Psoas muscle (tissue), 8 donors: ENCODE measurements around the gene TENM3. TPM values are rescaled to one million over a fixed set of nuclear protein-coding genes. Genes with fewer than 3 reads are reported as not detected.

ENCODE experiments used
- ATAC-seq, 4 donors: fragments of 200-7000 bp; cut with Tn5 transposase; one replicate each; pipeline ENCODE4 v1.9.1; 2020; ENCODE audit warnings: moderate library complexity in 3 of 4, mild to moderate bottlenecking in 2 of 4
- DNase-seq, 2 donors: peaks; one replicate each; pipeline ENCODE4 v3.0.0-alpha.2; 2020
- H3K27ac ChIP-seq: fragments of 200-600 bp; one replicate; pipeline ENCODE4 v1.8.0; 2022
- H3K27me3 ChIP-seq, 3 donors: fragments of 200-600 bp in 1 of 3; one replicate each; pipeline versions ENCODE4 v1.6.1 to v1.8.0; 2013 to 2022; ENCODE audit warnings: low read length in 2 of 3, mild to moderate bottlenecking in 2 of 3, moderate library complexity in 1 of 3; ENCODE audit not compliant: insufficient read depth in 3 of 3
- H3K36me3 ChIP-seq, 2 donors: fragments of 200-600 bp in 1 of 2; one replicate each; pipeline versions ENCODE4 v1.6.1 to v1.8.0; 2013 to 2022; ENCODE audit warnings: low read depth in 1 of 2, mild to moderate bottlenecking in 1 of 2, moderate library complexity in 1 of 2; ENCODE audit not compliant: insufficient read depth in 1 of 2
- H3K4me1 ChIP-seq: fragments of 200-600 bp; one replicate; pipeline ENCODE4 v1.8.0; 2022
- H3K4me3 ChIP-seq: fragments of 200-600 bp; one replicate; pipeline ENCODE4 v1.8.0; 2022; ENCODE audit warnings: mild to moderate bottlenecking
- H3K9me3 ChIP-seq: fragments of 200-600 bp; one replicate; pipeline ENCODE4 v1.8.0; 2022
- WGBS, 3 donors: extraction: QIAGEN DNeasy Blood & Tissue Kit; methylation state at CpG; one replicate each; pipeline versions ENCODE4 v1.1.6 to v1.1.7; 2013; 5-methylcytosine and 5-hydroxymethylcytosine counted together
- intact Hi-C, 2 donors: fragments of 100-400 bp; cut with DNase I; formaldehyde crosslinking; loops; one replicate each; pipeline versions ENCODE4 v1.11.0 to v1.14.2; 2022
- polyA plus RNA-seq, 3 donors: library from polyadenylated mRNA; stranded (reverse); fragments of 200-250 nt; gene quantifications; one replicate each; pipeline ENCODE4 v1.2.3, GENCODE V29; 2013
- total RNA-seq, 4 donors: library from RNA; stranded (reverse); fragmentation: NEBNext Ultra II Directional in 2 of 4; extraction: Animal tissue kit (Norgen Biotek cat#: 25700) in 2 of 4; gene quantifications; one replicate each; pipeline versions ENCODE4 v1.2.1 to v1.2.4, GENCODE V29; 2021 to 2023
- TF ChIP-seq, protein P1 (sequence below): fragments of 200-600 bp; IDR thresholded peaks from one replicate; pipeline ENCODE4 v1.8.0; 2022; ENCODE audit warnings: antibody characterized with exemption
- donor health status: healthy with polysubstance abuse.
- donor health status: DM: no; HTN: no; CAD: no; lungs with moderate emphysema.
- donor health status: Bipolar disorder and iron deficiency.
- donor health status: healthy.
- donor health status: DM: yes; HTN: yes; CAD: no.
- donor health status: DM: no; HTN: no; CAD: no.
- donor health status: DM: no; HTN: no; CAD: no.
- donor health status: DM: yes; HTN: yes; CAD: no.

Gene TENM3
- total and polyA plus RNA-seq, 7 donors: 0.48 to 11.6 (median 5.3) TPM

DNA sequence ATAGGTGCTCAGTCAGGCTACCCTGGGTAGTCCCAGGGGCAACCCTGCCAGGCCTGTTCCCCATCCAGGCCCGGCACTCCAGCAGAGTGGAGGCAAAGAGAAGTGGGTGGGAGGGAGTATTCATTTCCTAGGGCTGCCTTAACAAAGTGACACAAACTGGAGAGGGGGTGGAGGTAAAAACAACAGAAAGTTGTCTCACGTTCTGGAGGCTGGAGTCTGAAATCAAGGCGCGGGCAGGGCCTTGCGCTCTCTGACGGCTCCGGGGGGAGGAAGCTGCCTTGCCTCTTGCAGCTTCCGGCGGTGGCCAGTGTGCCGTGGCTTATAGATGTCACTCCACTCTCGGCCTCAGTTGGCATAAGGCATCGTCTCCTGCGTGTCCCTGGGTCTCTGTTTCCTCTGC lies 583.2 kb downstream of the TENM3 start:
- Histone ChIP-seq H3K27ac (no peak overlapping the region), H3K9me3 (no peaks in the 10 kb centered on the region), H3K27me3 (peaks cover 0 to 2% (median 0%) of the 10 kb centered on the region in 3 donors), H3K4me3 (no peak overlapping the region), H3K36me3 (no peaks in the 10 kb centered on the region), H3K4me1 (no peaks in the 10 kb centered on the region)
- DNase-seq (no peak), ATAC-seq (no peak)
- WGBS, 3 donors: 73 to 77% (median 75%) methylated on average over 13 of the region's 13 CpGs
- intact Hi-C loops: no loop called here
- TF ChIP-seq, protein P1, sequence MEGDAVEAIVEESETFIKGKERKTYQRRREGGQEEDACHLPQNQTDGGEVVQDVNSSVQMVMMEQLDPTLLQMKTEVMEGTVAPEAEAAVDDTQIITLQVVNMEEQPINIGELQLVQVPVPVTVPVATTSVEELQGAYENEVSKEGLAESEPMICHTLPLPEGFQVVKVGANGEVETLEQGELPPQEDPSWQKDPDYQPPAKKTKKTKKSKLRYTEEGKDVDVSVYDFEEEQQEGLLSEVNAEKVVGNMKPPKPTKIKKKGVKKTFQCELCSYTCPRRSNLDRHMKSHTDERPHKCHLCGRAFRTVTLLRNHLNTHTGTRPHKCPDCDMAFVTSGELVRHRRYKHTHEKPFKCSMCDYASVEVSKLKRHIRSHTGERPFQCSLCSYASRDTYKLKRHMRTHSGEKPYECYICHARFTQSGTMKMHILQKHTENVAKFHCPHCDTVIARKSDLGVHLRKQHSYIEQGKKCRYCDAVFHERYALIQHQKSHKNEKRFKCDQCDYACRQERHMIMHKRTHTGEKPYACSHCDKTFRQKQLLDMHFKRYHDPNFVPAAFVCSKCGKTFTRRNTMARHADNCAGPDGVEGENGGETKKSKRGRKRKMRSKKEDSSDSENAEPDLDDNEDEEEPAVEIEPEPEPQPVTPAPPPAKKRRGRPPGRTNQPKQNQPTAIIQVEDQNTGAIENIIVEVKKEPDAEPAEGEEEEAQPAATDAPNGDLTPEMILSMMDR: no peak

DNA sequence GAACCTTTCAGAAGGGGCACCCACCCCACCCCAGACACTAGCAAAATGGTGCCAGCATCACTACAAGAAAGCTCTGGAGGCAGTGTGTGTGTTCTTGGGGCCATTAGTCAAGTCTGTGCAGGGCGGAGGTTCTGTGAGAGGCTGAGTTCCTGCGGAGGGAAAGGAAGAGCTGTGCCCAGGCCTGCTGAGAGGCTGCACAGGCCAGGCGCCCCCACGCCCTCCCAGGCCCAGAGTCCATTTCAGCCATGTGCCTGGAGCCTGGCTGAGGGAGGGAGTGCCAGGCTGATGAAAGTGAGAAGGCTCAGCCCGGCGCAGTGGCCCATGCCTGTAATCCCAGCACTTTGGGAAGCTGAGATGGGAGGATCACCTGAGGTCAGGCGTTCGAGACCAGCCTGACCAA lies 584.0 kb downstream of the TENM3 start:
- Histone ChIP-seq H3K4me3 (no peak overlapping the region), H3K27ac (no peak overlapping the region), H3K36me3 (no peaks in the 10 kb centered on the region), H3K9me3 (no peaks in the 10 kb centered on the region), H3K27me3 (no peaks in the 10 kb centered on the region), H3K4me1 (no peaks in the 10 kb centered on the region)
- no peak for ATAC-seq
- no peak for DNase-seq
- TF ChIP-seq, protein P1: no peak
- WGBS, 3 donors: 91 to 94% (median 94%) methylated on average over 8 of the region's 8 CpGs
- intact Hi-C loops: no loop called here

DNA sequence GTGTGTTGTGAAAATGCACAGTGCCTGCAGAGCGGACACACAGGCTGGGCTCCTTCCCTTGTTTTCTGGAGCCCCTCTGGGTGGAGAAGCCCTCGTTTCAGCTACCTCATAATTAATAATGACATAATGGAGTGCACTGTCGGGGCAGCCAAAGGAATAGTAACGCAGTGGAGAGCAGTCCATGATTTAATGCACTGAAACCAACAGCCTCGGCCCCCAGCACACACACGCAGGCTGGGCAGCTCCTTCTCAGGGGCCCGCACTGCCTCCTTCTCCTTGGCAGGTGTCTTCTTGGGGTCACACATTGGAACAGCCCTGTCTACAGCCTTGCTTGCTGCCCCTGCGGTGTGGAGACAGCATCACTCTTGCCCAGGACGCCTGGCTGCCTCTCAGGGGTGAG lies 584.8 kb downstream of the TENM3 start:
- Histone ChIP-seq H3K9me3 (no peaks in the 10 kb centered on the region), H3K36me3 (no peaks in the 10 kb centered on the region), H3K27me3 (no peaks in the 10 kb centered on the region), H3K4me1 (no peaks in the 10 kb centered on the region), H3K27ac (no peak overlapping the region), H3K4me3 (no peak overlapping the region)
- DNase-seq: no peak
- TF ChIP-seq, protein P1: no peak
- WGBS, 3 donors: 82 to 83% (median 83%) methylated on average over 9 of the region's 9 CpGs
- ATAC-seq: no peak
- intact Hi-C loops: no loop called here

DNA sequence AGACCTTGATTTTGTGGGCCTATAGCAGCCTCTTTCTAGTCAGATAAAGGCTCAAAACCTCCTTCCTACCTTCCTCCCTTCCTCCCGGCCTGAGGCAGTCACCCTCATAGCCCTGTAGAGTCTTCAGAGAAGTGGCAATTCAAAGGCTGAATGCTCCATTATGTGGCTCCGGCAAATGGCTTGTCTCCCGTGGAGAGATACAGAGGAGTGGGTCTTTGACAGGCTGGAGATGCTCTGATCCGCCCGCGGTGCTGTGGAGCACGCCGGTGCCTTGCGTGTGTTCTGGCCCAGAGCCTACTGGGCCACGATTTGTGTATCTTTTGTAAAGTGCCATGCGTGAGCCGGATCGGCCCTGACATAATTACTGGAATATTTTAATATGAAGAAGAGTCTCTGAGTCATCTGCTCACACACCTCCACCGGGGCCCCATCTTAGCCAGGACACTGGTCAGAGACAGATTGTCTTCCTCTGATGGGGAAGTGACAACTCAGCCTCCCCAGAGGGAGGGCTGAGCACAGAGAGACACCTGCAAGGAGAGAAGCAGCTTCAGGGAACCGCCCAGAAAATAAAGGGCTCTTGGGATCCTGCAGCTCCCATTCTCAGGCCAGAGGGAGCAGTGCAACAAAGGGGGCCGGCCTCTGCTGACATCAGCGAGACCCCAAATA lies 585.3 kb downstream of the TENM3 start:
- Histone ChIP-seq H3K4me1 (no peaks in the 10 kb centered on the region), H3K36me3 (no peaks in the 10 kb centered on the region), H3K27ac (no peak overlapping the region), H3K9me3 (no peaks in the 10 kb centered on the region), H3K4me3 (no peak overlapping the region), H3K27me3 (no peaks in the 10 kb centered on the region)
- ATAC-seq (no peak), DNase-seq (no peak)
- 69 to 74% (median 74%) methylated on average over 17 of the region's 17 CpGs for whole genome bisulfite sequencing, 3 donors
- intact Hi-C loops: no loop called here
- TF ChIP-seq, protein P1: no peak

DNA sequence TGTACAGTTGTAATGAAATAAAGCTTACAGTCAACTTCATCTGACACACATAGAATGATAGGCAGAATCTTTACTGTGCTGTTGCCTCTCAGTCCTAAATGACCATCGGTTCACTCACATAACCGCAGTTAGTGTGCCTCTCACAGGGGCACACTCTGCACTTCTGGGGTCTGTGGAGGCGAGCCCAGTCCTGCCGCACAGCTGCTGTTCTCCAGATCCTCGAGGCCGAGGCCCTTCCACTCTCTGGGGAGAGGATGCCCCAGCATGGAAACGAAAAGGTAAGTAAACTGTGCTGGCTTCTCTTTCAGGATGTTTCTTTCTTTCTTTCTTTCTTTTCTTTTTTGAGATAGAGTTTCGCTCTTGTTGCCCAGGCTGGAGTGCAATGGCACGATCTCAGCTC lies 586.0 kb downstream of the TENM3 start:
- TF ChIP-seq, protein P1: no peak
- WGBS, 3 donors: 65 to 74% (median 69%) methylated on average over 9 of the region's 9 CpGs
- no peak for ATAC-seq
- H3K4me1 ChIP-seq: no peaks in the 10 kb centered on the region
- no peaks in the 10 kb centered on the region for H3K9me3 ChIP-seq
- no peak for DNase-seq
- intact Hi-C loops: no loop called here
- H3K4me3 ChIP-seq: no peak overlapping the region
- no peaks in the 10 kb centered on the region for H3K27me3 ChIP-seq
- H3K27ac ChIP-seq: no peak overlapping the region
- H3K36me3 ChIP-seq: no peaks in the 10 kb centered on the region
